ENCODE measurements around the gene PRELID1. TPM values are rescaled to one million over a fixed set of nuclear protein-coding genes. Genes with fewer than 3 reads are reported as not detected.
"Not testable (repeated sequence)": the region's sequence is repeated elsewhere in the genome, so short reads cannot be mapped to it uniquely, and the experiment has no call there.

The PRELID1 gene
- polyA plus RNA-seq, 4 donors: 115 to 154 (median 134) TPM

DNA sequence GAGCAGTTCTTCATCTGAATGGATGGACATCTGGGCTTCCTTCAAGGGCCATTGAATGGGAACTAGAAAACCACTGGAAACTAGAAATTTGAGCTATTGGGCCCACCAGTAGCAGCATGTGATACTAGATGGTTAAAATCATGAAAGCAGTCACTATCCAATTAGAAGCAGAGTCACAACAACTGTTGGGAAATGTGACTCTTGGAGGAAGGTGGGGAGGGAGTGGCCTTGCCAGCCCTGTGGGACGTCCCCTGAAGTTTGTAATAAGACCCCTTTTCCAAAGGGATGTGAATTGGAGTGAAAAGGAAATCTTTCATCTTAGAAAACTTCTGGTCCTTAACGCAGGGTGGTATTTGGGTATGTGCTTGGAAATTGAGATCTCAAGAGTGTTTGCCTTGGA is 5.7 kb upstream of the PRELID1 start:
- no peak for DNase-seq (ENCODE audit: low read depth in 4 of 4, low spot score in 2 of 4)

DNA sequence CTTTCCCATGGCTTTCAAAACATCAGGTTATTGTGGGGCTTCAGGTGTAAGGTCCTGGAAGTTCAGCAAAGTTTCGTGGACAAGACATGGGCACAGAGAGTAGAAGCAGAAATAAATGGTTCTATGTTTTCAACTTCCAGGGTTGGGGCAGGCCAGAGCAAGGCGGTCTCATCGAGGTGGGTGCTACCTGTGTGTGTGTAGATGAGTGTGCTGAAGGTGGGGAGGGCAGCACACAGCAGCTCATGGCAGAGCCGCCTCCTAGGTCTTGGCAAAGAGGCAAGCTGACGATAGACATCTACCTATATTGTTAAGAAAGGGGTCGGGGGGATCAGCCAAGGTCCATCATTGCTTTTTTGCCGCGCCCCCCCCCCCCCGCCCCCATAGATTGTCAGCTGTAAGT is 3.9 kb upstream of the PRELID1 start:
- DNase-seq (ENCODE audit: low read depth in 4 of 4, low spot score in 2 of 4): no peak

DNA sequence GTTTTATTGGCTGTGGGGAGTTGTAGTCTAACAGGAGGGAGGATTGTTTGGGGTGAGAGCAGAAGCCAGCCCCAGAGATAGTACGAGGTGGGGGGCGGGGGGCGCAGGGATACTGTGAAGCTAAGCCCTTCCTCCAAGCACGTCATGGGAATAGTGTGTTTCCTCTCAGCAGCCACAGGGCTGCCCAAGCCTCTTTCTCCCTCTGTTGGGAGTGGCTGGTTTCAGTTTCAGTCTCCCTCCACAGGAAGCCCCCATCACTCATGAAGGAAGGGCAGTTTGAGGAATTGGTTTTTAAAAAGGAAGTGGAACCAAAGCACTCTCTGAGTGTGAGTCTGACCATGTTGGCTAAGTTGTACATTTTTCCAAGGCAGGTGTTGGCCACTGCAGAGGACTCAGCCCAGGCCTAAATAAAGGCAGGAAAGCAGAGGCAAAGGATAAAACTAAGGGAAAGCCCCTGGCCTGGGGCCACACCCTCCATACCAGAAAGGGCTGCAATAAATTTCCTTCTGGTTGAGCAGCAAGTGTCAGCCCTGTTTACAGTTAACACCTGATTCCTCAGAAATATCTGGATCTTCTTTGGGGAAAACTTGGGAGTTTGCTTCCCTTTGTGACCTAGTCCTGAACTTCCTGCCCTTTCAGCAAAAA is 3.2 kb upstream of the PRELID1 start:
- DNase-seq (ENCODE audit: low read depth in 4 of 4, low spot score in 2 of 4): no peak

DNA sequence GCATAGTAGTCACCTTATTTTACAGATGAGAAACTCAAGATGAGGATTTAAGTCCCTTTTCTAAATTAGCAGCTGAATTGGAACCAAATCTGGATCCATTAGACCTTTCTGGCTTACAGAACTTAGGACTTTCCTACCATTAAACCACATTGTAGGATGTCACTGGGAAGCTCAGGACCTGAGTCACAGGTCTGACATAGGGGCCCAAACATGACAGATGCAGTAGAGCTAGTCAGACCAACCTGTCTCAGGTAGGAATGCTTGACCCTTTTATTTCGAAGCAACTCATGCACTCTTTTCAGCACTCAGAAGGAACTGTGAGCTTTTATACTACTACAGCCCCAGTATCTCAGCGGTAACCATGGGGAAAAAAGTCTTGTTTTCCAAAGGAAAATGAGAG is 2.6 kb upstream of the PRELID1 start:
- DNase-seq (ENCODE audit: low read depth in 4 of 4, low spot score in 2 of 4): no peak

DNA sequence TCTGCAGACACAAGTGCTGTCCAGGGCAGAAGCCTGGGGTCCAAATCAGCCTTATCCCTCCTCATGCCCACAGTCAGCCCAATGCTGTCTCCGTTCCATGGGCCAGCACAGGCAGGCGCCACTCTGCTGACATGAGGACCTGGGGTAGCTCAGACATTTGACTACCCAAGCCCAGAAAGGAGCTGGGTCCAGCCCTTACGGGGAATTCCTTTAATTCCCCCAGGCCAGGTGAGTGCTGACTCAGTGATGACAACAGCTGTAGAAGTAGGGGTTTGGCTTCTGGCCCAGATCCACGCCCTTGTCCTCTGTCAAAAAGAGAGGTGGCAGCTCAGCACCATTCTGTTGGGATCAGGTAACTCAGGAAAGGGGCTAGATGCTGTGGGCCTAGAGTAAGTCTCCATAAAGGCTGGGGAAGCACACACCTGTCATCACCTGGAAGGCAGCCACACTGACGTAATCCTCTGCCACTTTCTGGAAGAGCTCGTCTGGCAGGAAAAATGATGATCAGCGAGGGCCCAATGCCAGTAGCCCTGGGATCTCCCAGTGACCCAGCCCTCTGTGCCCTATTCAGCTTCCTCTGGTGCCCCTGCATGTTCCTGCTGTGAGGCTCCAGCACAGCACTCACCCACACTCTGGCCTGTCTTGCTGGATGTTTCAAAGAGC is 2.0 kb upstream of the PRELID1 start:
- DNase-seq (ENCODE audit: low read depth in 4 of 4, low spot score in 2 of 4): no peak

DNA sequence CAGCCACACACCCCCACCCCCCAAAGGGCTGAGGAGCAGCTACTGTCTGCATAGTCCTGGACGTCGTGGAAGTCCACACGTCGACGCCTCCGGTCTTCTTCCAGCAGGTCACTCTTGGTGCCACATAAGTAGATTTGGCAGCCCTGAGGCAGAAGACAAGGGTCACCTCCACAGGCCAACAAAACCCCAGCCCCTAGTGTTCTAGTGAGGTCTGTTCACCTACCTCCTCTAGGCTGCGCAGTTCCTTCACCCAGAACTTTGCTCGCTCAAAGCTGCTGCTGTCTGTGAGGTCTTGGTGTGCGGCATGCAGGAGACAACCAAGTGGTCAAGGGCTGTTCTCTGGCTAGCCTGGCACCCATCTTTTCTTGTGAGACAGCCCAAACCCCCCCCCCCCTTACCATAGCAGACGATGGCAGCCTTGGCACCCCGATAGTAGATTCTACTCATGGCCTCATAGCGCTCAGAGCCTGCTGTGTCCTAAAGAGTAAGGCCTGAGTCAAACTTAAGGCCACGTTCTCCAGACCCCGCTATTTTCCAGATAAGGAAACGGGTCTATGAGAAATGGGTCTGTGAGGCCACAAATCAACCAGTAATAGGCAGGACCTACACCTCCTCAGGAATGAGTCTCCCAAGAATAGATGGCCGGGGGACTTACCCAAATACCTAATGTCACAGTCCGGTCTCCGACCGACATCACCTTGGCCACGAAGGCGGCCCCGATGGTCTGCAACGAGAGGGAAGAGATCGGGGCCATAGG is 1.1 kb upstream of the PRELID1 start:
- DNase-seq (ENCODE audit: low read depth in 4 of 4, low spot score in 2 of 4): no peak

DNA sequence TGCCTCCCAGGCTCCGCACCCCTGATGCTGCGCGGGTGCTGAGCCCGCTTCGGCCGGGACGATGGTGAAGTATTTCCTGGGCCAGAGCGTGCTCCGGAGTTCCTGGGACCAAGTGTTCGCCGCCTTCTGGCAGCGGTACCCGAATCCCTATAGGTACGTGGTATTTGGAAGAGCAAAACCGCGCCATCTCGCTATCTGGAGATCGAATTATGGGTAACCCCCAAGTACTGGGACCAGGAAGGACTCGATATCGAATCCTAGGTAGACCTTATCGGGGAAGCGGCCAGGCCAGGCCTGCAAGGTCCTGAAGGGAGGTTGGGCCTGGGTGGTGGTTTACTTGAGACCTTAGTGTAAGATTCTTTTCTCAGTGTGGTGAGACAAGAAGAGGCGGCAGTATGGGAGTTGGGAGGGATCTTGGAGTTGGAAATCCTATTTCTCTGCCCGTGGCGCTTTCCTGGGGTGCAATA is 359 bp downstream of the PRELID1 start:
- no peak for DNase-seq (ENCODE audit: low read depth in 4 of 4, low spot score in 2 of 4)

DNA sequence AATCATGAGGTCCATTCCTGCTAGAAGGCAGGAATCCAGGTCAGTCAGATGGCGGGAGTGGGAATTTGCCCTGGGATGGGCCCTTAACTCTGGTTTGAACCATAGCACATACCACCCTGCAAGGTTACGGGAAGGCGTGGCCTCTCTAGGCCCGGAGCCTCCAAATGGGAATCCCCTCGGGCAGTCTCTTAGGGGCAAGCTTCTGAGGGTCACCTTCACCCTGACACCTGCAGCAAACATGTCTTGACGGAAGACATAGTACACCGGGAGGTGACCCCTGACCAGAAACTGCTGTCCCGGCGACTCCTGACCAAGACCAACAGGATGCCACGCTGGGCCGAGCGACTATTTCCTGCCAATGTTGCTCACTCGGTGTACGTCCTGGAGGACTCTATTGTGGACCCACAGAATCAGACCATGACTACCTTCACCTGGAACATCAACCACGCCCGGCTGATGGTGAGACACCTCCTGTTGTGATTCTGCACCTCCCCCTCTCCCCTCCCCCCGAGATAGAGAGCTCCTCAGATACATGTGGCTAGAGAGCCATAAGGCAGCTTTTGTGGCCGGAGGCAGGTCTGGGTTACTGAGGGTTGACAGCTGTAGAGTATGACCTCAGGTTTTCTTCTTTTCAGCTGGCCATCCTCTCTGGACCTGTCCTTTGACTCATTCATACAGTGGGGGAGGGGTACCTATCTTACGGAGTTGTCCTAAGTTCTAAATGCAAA is 957 bp downstream of the PRELID1 start:
- no peak for DNase-seq (ENCODE audit: low read depth in 4 of 4, low spot score in 2 of 4)

DNA sequence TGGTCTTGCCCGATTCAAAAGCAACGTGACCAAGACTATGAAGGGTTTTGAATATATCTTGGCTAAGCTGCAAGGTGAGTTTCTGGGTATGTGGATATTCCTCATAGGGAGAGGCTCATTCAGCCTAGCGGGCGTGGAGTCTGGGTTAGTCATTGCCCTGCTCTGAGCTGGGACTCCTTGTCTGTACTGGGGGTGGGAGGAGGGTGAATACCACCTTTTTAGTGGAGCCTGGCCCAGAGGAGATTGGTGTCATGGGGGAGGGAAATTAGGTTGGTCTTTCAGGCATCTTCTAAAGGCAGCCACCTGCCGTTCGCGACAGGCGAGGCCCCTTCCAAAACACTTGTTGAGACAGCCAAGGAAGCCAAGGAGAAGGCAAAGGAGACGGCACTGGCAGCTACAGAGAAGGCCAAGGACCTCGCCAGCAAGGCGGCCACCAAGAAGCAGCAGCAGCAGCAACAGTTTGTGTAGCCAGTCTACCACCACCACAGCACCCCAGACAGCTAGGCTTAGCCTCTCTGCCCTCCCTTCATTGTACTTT is 2.6 kb downstream of the PRELID1 start:
- DNase-seq (ENCODE audit: low read depth in 4 of 4, low spot score in 2 of 4): not testable (repeated sequence)

DNA sequence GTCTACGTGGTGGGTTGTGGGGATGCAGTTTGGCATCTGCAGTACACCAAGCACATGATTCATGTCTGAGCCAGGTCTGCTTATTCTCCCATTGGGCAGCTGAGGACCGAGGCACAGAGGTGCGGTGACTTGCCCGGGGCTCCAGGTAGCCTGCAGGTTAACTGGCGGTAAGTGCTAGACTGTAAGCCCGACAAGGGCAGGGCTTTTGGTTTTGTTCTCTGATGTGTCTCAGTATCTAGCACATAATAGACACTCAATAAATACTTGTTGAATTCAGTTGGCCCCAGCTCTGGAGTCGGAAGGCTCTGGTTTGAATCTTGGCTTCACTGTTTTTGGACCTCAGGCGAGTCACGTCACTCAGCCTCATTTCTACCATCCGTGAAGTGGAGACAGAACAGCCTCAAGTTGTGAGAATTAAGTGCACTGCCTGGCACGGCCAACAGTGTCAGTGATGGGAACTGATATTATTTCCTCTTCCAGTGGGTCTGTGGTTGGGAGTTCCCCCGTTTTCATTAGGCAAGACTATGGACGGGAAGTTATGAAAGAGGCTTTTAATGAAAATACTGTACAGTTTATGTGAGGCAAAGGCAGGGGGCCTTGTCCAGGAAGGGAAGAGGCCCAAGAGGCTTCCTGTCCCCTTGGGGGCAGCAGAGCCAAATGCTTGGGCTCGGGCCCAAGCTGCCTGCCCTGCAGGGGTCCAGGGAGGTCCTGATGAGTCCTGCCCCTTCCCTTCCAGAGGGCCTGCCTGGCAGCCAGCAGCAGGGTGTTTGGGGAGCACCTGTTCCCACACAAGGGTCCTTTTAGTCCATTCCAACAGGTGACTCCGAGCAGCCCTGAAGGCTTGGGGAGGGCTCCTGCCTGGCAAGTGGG is 3.3 kb downstream of the PRELID1 start:
- no peak for DNase-seq (ENCODE audit: low read depth in 4 of 4, low spot score in 2 of 4)

DNA sequence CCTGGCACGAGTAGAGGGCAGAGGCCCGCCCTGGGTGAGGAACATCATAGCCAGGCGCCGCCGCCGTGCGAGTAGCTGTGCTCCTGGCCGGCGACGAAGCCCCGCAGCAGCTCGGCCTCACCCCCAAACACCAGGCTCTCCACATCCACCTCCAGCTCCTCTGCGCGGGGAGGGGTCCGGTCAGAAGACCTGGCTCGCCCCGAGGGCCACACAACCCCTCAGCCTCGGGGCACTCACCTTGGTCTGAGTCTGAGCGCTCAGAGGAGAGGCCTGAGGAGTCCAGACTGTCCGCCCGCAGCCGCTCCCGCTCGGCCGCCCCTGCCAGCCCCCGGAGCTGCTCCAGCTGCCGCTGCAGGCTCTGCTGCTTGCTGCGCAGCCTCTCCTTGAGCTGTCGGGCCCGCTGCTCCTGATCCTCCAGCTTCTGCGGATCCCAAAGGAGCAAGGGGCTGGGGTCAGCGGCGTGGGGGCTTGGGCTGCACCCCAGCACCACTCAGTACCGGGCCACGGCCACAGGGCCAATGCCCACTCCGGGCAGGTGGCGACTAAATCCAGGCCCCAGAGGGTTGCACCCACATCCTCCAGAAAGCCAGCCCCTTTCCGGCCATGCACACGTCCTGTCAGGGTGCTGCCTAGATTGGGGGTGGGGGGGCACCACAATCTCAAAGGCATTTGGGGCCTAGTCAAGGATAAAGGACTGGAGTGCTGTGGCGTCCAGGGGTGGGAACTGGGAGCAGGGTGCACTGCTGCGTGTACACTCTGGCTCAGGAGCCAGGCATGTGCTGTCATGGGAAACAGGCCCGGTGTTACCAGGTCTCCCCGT is 4.2 kb downstream of the PRELID1 start:
- no peak for DNase-seq (ENCODE audit: low read depth in 4 of 4, low spot score in 2 of 4)

DNA sequence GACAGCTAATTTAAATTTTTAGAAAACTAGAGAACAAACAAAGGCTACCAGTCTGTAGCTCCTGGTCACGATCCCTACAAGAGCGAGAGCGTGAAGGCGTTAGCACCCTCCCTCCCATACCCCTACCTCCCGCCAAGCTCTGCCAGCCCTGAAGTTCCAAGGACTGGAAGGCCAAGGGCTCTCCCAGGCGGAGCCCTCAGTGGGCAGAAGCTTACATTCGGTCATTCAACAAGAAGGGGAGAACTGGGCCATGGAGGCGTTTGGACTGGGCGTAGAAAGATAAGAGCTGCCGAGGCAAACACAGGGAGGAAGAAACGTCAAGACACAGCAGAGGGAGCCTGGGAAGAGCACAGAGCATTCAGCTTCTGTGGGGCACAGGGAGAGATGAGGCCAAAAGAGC is 5.1 kb downstream of the PRELID1 start:
- DNase-seq (ENCODE audit: low read depth in 4 of 4, low spot score in 2 of 4): no peak

DNA sequence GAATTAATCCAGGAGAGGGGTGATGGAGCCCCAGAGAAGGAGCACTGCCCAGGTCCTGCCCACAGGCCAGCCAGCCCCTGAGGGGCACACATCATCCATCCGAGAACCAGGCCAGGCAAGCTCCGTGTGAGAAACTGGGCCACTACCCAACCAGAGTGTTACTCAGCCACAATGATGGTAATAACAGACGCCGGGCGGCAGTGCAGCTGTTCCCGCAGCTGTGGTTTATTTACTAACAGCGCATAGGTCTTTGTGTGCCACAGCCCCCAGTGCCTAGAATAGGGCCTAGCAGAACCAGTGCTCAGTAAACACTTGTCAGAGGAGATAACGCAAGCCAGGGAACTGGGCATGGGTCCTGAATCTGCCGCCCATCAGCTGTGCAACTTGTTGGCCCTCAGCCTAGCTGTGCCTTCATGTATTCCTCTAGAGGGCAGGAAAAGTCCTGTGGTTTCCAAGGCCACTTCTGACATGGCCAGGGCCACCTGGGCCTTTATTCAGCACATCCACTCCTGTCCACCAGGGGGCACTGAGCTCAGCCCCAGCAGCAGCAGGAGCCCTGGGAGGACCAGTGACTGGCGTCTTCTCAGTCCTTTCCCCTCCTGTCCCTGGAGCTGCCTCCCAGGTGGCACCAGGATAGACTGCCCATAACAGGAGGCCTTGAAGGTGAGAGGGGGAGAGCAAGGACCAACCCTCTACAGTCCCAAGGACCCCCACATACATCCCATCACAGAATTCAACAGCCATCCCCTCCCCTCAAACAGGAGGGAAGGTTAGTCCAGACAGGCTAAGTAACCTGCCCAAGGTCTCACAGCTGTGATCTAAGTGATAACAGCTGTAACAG is 6.0 kb downstream of the PRELID1 start:
- no peak for DNase-seq (ENCODE audit: low read depth in 4 of 4, low spot score in 2 of 4)

DNA sequence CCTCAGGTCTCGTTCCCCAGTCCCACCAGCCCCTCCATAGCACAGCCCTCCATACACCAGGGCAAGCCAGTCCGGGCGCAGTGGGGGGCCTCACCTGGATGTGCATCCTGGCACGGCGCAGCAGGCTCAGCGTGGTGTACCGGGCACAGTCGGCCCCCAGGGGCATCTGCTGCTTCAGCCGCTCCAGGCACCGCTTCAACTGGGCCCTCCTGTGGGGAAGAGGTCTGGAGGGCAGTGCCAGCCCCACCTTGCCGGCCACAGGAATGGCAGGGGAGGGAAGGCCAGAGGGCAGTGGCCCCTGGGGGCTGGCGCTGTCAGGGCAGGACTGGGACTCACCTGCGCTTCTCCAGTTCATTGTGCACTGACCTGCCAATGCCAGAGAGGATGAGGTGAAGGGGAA is 6.7 kb downstream of the PRELID1 start:
- no peak for DNase-seq (ENCODE audit: low read depth in 4 of 4, low spot score in 2 of 4)

DNA sequence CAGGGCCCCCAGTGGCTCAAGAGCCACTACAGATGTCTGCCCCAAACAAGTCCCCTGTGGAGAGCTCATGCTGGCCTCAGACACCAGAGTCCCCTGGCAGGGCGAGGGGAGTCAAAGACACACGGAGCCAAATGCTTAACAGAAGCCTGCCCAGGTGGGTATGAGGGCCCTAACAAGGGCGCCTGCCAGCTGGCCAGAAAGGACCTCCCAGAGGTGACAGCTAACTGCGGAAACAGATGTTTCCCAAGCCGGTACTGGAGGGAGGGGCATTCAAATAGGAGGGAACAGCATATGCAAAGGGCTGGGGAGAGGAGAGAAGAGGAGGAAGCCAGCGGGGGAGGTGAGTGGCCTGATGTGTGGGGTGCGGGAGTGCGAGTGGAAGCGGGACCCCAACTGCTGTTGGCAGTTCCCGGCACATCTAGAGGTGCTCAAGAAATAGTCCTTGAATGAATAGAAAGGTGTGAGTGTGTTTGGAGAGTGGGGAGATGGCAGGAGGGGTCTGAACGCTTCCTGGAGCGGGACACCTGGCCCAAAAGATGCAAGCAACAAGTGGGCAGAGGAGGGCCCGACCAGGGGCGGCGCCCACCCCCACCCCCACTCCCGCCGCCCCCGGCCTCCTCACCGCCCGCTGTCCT is 7.3 kb downstream of the PRELID1 start:
- no peak for DNase-seq (ENCODE audit: low read depth in 4 of 4, low spot score in 2 of 4)

DNA sequence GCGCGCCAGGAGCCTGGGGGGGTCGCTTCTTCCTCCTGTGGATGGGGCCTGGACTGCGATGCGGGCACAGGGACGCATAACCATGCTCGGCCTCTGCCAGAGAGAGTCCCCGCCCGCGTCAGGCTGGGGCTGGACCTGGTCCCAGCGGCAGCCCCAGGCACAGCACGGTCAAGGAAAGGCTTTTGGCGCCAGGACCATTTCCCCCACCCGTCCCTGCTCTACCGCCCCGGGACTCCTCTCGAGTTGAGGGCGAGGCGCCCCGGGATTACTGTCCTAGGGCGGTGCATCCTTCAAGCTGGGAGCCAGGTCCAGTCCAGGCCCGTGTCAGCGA is 7.8 kb downstream of the PRELID1 start:
- no peak for DNase-seq (ENCODE audit: low read depth in 4 of 4, low spot score in 2 of 4)

DNA sequence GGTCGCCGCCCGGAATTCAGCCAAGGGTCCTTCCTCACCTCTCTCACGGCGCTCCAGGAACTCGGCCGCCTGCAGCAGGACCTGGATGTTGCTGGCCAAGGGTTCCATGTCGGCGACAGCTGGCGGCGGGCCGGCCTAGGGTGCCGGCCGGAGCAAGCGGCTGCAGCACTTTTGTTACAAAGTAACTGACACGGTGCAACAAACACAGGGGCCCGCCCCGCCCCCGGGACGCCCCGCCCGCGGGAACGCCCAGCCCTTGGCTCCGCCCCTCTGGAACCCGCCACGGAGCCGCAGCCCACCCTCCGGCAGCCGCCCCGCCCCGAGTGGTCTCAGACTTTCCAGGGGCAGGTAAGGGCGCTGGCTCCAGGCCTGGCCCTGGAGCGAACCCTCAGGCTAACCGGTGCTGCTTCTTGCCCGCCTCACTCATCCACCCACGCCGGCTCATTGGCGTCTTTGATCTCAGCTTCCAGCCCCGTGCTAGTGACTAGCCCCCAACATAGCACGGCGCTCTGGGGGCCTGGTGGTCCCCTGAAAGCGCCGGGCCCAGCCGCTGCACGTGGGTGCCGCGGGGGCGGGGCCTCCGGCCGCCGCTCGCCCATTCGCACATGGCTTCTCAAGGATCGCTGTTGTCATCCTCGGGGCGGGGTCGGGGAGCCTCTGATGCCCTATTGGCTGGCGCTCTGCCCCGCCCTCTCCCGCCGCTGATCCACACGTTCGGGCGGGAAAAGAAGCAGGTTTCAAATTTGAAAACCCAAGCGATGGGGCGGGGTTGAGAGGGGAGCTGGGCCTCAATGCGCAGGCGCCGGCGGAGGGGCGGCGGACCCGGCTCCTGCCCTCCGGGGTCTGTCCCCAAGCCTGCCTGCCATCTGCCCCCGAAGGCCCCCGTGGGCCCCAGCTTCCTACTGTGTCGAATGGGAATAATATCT is 8.4 kb downstream of the PRELID1 start, which contains the start of gene MXD3:
Gene MXD3, minus strand, starts transcription at position 176 of the 926 bp plus-strand sequence. Its CDS starts 68 bp downstream, at position 108.
- peak; percentile 71 to 92 (median 82) for DNase-seq (ENCODE audit: low read depth in 4 of 4, low spot score in 2 of 4)
